ENCODE data around the gene FGF18. TPM values are rescaled to one million over a fixed set of nuclear protein-coding genes. Genes with fewer than 3 reads are reported as not detected.

FGF18 gene
- total and polyA plus RNA-seq, 9 of the 15 experiments (the other 6 are each of a cell fraction or from before 2014, with no cell fraction given): 0.05 to 0.18 (median 0.11) TPM; not detected in 6

DNA sequence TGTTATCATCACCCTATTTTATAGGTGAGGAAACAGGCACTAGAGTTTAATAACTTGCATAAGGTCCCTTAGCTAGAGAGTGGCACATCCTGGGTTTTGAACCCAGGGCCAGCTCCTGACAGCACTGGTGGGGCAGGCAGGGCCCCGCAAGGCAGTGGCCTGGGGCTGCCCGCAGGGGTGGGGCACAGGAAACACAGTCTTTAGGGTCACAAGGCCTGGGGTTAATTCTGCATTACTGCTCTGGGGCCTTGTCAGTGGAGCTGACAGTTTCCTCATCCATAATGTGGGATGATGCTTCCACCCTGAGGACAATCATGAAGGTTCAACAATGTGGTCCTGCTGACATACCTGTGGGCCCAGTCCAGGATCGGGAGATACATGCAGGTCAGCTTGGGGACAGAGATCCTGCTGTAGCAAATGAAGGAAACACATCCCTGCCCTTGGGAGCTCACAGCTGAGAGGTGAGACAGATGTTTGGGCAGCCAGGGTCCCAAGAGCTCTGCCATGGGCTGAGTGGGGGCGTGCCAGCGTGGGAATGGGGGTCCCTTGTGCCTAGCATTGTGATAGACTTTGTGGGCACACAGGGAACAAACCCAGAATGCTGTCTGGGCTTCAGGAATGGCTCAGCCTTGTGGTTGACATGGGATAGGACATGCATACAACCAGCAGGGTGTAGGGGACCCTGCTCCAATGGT is 14.7 kb downstream of the FGF18 start:
- Histone ChIP-seq H3K9ac (ENCODE audit: insufficient read depth in 1 of 2, low read depth in 2 of 2, low read length in 2 of 2) (no peak overlapping the region), H3K9me3 (replicated peaks; ENCODE audit: control insufficient read depth, insufficient read depth, low read depth, low read length) (no peaks in the 10 kb centered on the region), H3K36me3 (ENCODE audit: control insufficient read depth, insufficient read depth, low read length) (no peaks in the 10 kb centered on the region), H3K27ac (ENCODE audit: extremely low read depth, low read depth, low read length) (no peak overlapping the region), H3K4me1 (replicated peaks in 1 of 2; ENCODE audit: control insufficient read depth in 2 of 2, insufficient read depth in 2 of 2, low read length in 2 of 2) (peaks cover 5 to 18% of the 10 kb centered on the region in 2 experiments; a peak in 3 of 5 replicates), H3K79me2 (ENCODE audit: control insufficient read depth, insufficient read depth, low read length) (no peaks in the 10 kb centered on the region), H3K4me2 (ENCODE audit: insufficient read depth, low read length) (no peak overlapping the region), H3K27me3 (ENCODE audit: control insufficient read depth in 2 of 2, insufficient read depth in 2 of 2, low read length in 2 of 2) (peaks cover 0 to 10% of the 10 kb centered on the region in 2 experiments; a peak in 3 of 5 replicates), H3K4me3 (no peak overlapping the region), H4K20me1 (replicated peaks; ENCODE audit: control insufficient read depth, insufficient read depth, low read length) (0 out of 2 replicates have a peak, but pooled peaks cover 7% of the 10 kb centered on the region), H2AFZ (ENCODE audit: low read depth, low read length) (no peak overlapping the region), H3K9me1 (ENCODE audit: control insufficient read depth, insufficient read depth, low read length) (no peaks in the 10 kb centered on the region)
- POLR2A ChIA-PET: no interaction called here
- DNase-seq (ENCODE audit: extremely low read depth in 1 of 4, low spot score in 3 of 4): no peak
- intact Hi-C loops (cut with micrococcal nuclease) (no loop called here), in situ Hi-C loops (cut with MboI) (no loop called here)
- 24% methylated on average over 5 of the region's 5 CpGs for WGBS (ENCODE audit: insufficient coverage, low coverage, missing lambda C conversion rate)
- no peak for FAIRE-seq
- CTCF ChIA-PET (ENCODE audit: low intra/inter-chr PET ratio): no interaction called here
- no TSS peak for BruUV-seq (replicated peaks)
- no peak for ATAC-seq
- TF ChIP-seq TEAD4 (IDR thresholded peaks at IDR 0.05; ENCODE audit: low read length): no peak
- TF ChIP-seq TEAD4 (CRISPR knock-in tag; IDR thresholded peaks at IDR 0.05; ENCODE audit: borderline replicate concordance): no peak
- no peak for TF ChIP-seq NEUROD1 (IDR thresholded peaks at IDR 0.05; ENCODE audit: borderline replicate concordance, low read depth, low read length, partially characterized antibody)
- no peak for TF ChIP-seq RAD21 (CRISPR knock-in tag; conservative IDR thresholded peaks at IDR 0.05 in 1 of 2, IDR thresholded peaks at IDR 0.05 in 1 of 2)
- TF ChIP-seq, protein P1, sequence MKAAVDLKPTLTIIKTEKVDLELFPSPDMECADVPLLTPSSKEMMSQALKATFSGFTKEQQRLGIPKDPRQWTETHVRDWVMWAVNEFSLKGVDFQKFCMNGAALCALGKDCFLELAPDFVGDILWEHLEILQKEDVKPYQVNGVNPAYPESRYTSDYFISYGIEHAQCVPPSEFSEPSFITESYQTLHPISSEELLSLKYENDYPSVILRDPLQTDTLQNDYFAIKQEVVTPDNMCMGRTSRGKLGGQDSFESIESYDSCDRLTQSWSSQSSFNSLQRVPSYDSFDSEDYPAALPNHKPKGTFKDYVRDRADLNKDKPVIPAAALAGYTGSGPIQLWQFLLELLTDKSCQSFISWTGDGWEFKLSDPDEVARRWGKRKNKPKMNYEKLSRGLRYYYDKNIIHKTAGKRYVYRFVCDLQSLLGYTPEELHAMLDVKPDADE (conservative IDR thresholded peaks at IDR 0.05; ENCODE audit: control insufficient read depth, low read depth, low read length): no peak
- TF ChIP-seq LARP7 (IDR thresholded peaks at IDR 0.05): no peak
- no peak for TF ChIP-seq CHD1 (IDR thresholded peaks at IDR 0.05; ENCODE audit: low read length)
- TF ChIP-seq, protein P2, sequence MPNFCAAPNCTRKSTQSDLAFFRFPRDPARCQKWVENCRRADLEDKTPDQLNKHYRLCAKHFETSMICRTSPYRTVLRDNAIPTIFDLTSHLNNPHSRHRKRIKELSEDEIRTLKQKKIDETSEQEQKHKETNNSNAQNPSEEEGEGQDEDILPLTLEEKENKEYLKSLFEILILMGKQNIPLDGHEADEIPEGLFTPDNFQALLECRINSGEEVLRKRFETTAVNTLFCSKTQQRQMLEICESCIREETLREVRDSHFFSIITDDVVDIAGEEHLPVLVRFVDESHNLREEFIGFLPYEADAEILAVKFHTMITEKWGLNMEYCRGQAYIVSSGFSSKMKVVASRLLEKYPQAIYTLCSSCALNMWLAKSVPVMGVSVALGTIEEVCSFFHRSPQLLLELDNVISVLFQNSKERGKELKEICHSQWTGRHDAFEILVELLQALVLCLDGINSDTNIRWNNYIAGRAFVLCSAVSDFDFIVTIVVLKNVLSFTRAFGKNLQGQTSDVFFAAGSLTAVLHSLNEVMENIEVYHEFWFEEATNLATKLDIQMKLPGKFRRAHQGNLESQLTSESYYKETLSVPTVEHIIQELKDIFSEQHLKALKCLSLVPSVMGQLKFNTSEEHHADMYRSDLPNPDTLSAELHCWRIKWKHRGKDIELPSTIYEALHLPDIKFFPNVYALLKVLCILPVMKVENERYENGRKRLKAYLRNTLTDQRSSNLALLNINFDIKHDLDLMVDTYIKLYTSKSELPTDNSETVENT (CRISPR knock-in tag; IDR thresholded peaks at IDR 0.05): no peak
- TF ChIP-seq, protein P3, sequence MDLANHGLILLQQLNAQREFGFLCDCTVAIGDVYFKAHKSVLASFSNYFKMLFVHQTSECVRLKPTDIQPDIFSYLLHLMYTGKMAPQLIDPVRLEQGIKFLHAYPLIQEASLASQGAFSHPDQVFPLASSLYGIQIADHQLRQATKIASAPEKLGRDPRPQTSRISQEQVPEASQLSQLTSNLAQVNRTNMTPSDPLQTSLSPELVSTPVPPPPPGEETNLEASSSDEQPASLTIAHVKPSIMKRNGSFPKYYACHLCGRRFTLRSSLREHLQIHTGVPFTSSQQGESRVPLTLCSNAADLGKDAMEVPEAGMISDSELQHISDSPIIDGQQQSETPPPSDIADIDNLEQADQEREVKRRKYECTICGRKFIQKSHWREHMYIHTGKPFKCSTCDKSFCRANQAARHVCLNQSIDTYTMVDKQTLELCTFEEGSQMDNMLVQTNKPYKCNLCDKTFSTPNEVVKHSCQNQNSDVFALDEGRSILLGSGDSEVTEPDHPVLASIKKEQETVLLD (IDR thresholded peaks at IDR 0.05): no peak
- TF ChIP-seq SIN3B (IDR thresholded peaks at IDR 0.05; ENCODE audit: low read depth): no peak
- TF ChIP-seq, protein P4, sequence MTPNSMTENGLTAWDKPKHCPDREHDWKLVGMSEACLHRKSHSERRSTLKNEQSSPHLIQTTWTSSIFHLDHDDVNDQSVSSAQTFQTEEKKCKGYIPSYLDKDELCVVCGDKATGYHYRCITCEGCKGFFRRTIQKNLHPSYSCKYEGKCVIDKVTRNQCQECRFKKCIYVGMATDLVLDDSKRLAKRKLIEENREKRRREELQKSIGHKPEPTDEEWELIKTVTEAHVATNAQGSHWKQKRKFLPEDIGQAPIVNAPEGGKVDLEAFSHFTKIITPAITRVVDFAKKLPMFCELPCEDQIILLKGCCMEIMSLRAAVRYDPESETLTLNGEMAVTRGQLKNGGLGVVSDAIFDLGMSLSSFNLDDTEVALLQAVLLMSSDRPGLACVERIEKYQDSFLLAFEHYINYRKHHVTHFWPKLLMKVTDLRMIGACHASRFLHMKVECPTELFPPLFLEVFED (CRISPR knock-in tag; conservative IDR thresholded peaks at IDR 0.05): no peak
- TF ChIP-seq, protein P5, sequence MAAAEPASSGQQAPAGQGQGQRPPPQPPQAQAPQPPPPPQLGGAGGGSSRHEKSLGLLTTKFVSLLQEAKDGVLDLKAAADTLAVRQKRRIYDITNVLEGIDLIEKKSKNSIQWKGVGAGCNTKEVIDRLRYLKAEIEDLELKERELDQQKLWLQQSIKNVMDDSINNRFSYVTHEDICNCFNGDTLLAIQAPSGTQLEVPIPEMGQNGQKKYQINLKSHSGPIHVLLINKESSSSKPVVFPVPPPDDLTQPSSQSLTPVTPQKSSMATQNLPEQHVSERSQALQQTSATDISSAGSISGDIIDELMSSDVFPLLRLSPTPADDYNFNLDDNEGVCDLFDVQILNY (CRISPR knock-in tag; IDR thresholded peaks at IDR 0.05): no peak
- no peak for TF ChIP-seq BCOR (IDR thresholded peaks at IDR 0.05)
- TF ChIP-seq ZNF644 (tag; IDR thresholded peaks at IDR 0.05; ENCODE audit: low read depth): no peak
- TF ChIP-seq ZBTB7A (IDR thresholded peaks at IDR 0.05; ENCODE audit: borderline replicate concordance, control insufficient read depth, low read depth, low read length): no peak
